H1 (cell line): ENCODE data around the gene FMN2. TPM values are rescaled to one million over a fixed set of nuclear protein-coding genes. Genes with fewer than 3 reads are reported as not detected.

Experiments
- CTCF ChIA-PET: fragments of 300-600 bp; sonication (Branson Sonifier 250); formaldehyde crosslinking; loops from one replicate; lab custom pipeline; 2021; ENCODE audit not compliant: partially characterized antibody; lab: Charles Lee
- POLR2A ChIA-PET: fragments of 300-600 bp; sonication (Branson Sonifier 250); formaldehyde crosslinking; loops from one replicate; lab custom pipeline; 2021; ENCODE audit warnings: inconsistent platforms; ENCODE audit not compliant: partially characterized antibody; lab: Charles Lee
- DNase-seq, 2 experiments: peaks; one replicate each; pipeline versions ENCODE4 v3.0.0 to v3.0.0-alpha.2; 2010 to 2022; ENCODE audit warnings: low spot score in 2 of 2, low read depth in 1 of 2, mixed read lengths in 1 of 2
- FAIRE-seq: peaks from 2 replicates; lab custom pipeline; 2011; peaks lifted over from hg19 to GRCh38; lab: Jason Lieb, UNC
- H2AFZ ChIP-seq: 2 replicates; pipeline ENCODE4 v1.8.1; 2012; ENCODE audit warnings: low read length, inconsistent platforms
- H2AK5ac ChIP-seq: 2 replicates; pipeline ENCODE4 v1.6.1; 2013; ENCODE audit warnings: low read depth, low read length
- H2BK120ac ChIP-seq: replicated peaks from 2 replicates; pipeline ENCODE3; 2013; ENCODE audit warnings: low read depth, low read length, inconsistent platforms
- H2BK12ac ChIP-seq: 2 replicates; pipeline ENCODE4 v1.6.1; 2013; ENCODE audit warnings: low read depth, low read length
- H2BK15ac ChIP-seq: 2 replicates; pipeline ENCODE4 v1.6.1; 2013; ENCODE audit warnings: low read length
- H2BK20ac ChIP-seq: 2 replicates; pipeline ENCODE4 v1.6.1; 2013; ENCODE audit warnings: low read length
- H2BK5ac ChIP-seq: 2 replicates; pipeline ENCODE4 v1.6.1; 2013; ENCODE audit warnings: low read depth, low read length
- H3K14ac ChIP-seq: 2 replicates; pipeline ENCODE4 v1.6.1; 2013; ENCODE audit warnings: inconsistent platforms; ENCODE audit not compliant: insufficient read length
- H3K18ac ChIP-seq: 2 replicates; pipeline ENCODE4 v1.6.1; 2013; ENCODE audit warnings: low read length; ENCODE audit errors: extremely low read depth
- H3K23ac ChIP-seq: 2 replicates; pipeline ENCODE4 v1.6.1; 2013; ENCODE audit warnings: inconsistent platforms; ENCODE audit not compliant: insufficient read length
- H3K23me2 ChIP-seq: 2 replicates; pipeline ENCODE4 v1.6.1; 2013; ENCODE audit warnings: low read depth, low read length
- H3K27ac ChIP-seq: 2 replicates; pipeline ENCODE4 v1.6.1; 2011; ENCODE audit warnings: low read depth, low read length, inconsistent platforms
- H3K27me3 ChIP-seq, 4 experiments: replicated peaks in 1 of 4; 1 replicate in 1 of 4; 2 replicates in 3 of 4; pipeline versions ENCODE4 v1.6.1 to v1.8.1; 2011 to 2013; ENCODE audit warnings: low read length in 3 of 4, mild to moderate bottlenecking in 3 of 4, inconsistent platforms in 2 of 4, mixed read lengths in 2 of 4, moderate library complexity in 1 of 4; ENCODE audit not compliant: control insufficient read depth in 3 of 4, insufficient read depth in 3 of 4; ENCODE audit errors: extremely low read depth in 1 of 4
- H3K36me3 ChIP-seq, 4 experiments: 2 replicates each; pipeline versions ENCODE4 v1.6.1 to v1.8.1; 2011 to 2013; ENCODE audit warnings: mild to moderate bottlenecking in 4 of 4, low read length in 3 of 4, moderate library complexity in 2 of 4, control low read depth in 1 of 4, inconsistent platforms in 1 of 4; ENCODE audit not compliant: insufficient read depth in 4 of 4, control insufficient read depth in 2 of 4
- H3K4ac ChIP-seq: replicated peaks from 2 replicates; pipeline ENCODE3; 2013; ENCODE audit warnings: low read length, low read depth, mixed read lengths, inconsistent platforms; ENCODE audit not compliant: insufficient read length
- H3K4me1 ChIP-seq, 4 experiments: replicated peaks in 1 of 4; 1 replicate in 1 of 4; 2 replicates in 3 of 4; pipeline versions ENCODE4 v1.6.1 to v1.8.1; 2011 to 2013; ENCODE audit warnings: low read length in 3 of 4, inconsistent platforms in 2 of 4, mixed read lengths in 1 of 4; ENCODE audit not compliant: insufficient read depth in 4 of 4, control insufficient read depth in 3 of 4
- H3K4me2 ChIP-seq, 2 experiments: 2 replicates each; pipeline versions ENCODE4 v1.6.1 to v1.8.1; 2011 to 2013; ENCODE audit warnings: low read depth in 2 of 2, low read length in 2 of 2, control low read depth in 1 of 2, inconsistent platforms in 1 of 2, mild to moderate bottlenecking in 1 of 2; ENCODE audit not compliant: insufficient read depth in 1 of 2
- H3K4me3 ChIP-seq, 4 experiments: fragments of 200-600, 300-600 bp in 1 of 4; sonication (generic), shearing (Covaris generic), sonication (Bioruptor Twin) in 1 of 4; 2 replicates each; pipeline versions ENCODE4 v1.5.1 to v1.8.1; 2011 to 2016; ENCODE audit warnings: low read length in 4 of 4, low read depth in 3 of 4, control low read depth in 2 of 4, inconsistent platforms in 2 of 4, mild to moderate bottlenecking in 2 of 4, mixed read lengths in 1 of 4, moderate library complexity in 1 of 4; ENCODE audit not compliant: insufficient read depth in 2 of 4; ENCODE audit errors: extremely low read depth in 1 of 4
- H3K56ac ChIP-seq: replicated peaks from 2 replicates; pipeline ENCODE3; 2013; ENCODE audit warnings: low read depth, mild to moderate bottlenecking, mixed read lengths, low read length, inconsistent platforms; ENCODE audit not compliant: insufficient read length
- H3K79me1 ChIP-seq: 2 replicates; pipeline ENCODE4 v1.6.1; 2013; ENCODE audit warnings: low read depth, low read length, control low read depth
- H3K79me2 ChIP-seq, 2 experiments: 2 replicates each; pipeline versions ENCODE4 v1.6.1 to v1.8.1; 2012 to 2013; ENCODE audit warnings: low read length in 2 of 2, mild to moderate bottlenecking in 2 of 2, inconsistent platforms in 1 of 2; ENCODE audit not compliant: insufficient read depth in 2 of 2, control insufficient read depth in 1 of 2
- H3K9ac ChIP-seq, 4 experiments: replicated peaks in 1 of 4; 1 replicate in 1 of 4; 2 replicates in 3 of 4; pipeline versions ENCODE4 v1.6.1 to v1.8.1; 2011 to 2013; ENCODE audit warnings: low read depth in 3 of 4, low read length in 3 of 4, control low read depth in 2 of 4, mild to moderate bottlenecking in 2 of 4, moderate library complexity in 2 of 4, inconsistent platforms in 1 of 4; ENCODE audit errors: extremely low read depth in 1 of 4
- H3K9me3 ChIP-seq, 2 experiments: 2 replicates each; pipeline versions ENCODE4 v1.6.1 to v1.8.1; 2012 to 2013; ENCODE audit warnings: mild to moderate bottlenecking in 2 of 2, moderate library complexity in 2 of 2, control low read depth in 1 of 2, inconsistent platforms in 1 of 2, low read depth in 1 of 2, low read length in 1 of 2, mixed read lengths in 1 of 2; ENCODE audit not compliant: insufficient read depth in 2 of 2
- H4K20me1 ChIP-seq, 2 experiments: replicated peaks in 1 of 2; 2 replicates each; pipeline versions ENCODE3 to v1.8.1; 2011 to 2013; ENCODE audit warnings: inconsistent platforms in 2 of 2, low read length in 2 of 2, mild to moderate bottlenecking in 1 of 2; ENCODE audit not compliant: insufficient read depth in 2 of 2, control insufficient read depth in 1 of 2
- H4K5ac ChIP-seq: 2 replicates; pipeline ENCODE4 v1.6.1; 2013; ENCODE audit warnings: low read length, low read depth, mixed read lengths, inconsistent platforms; ENCODE audit not compliant: insufficient read length
- H4K8ac ChIP-seq: 2 replicates; pipeline ENCODE4 v1.8.0; 2013; ENCODE audit warnings: mild to moderate bottlenecking, moderate library complexity, low read length, inconsistent platforms; ENCODE audit not compliant: insufficient read depth; ENCODE audit errors: extremely low read depth
- H4K91ac ChIP-seq: replicated peaks from 2 replicates; pipeline ENCODE3; 2013; ENCODE audit warnings: low read length, mixed read lengths, inconsistent platforms; ENCODE audit not compliant: insufficient read length
- ASH2L ChIP-seq: fragments of 200-600, 300-600 bp; sonication (generic); IDR thresholded peaks from one replicate; pipeline ENCODE4 v1.7.1; 2017; ENCODE audit warnings: low read length
- BCL11A ChIP-seq, 2 experiments: IDR thresholded peaks; one replicate each; pipeline ENCODE4 v1.6.1; 2011; ENCODE audit warnings: low read depth in 2 of 2, low read length in 2 of 2, mild to moderate bottlenecking in 2 of 2
- BRCA1 ChIP-seq: IDR thresholded peaks from 2 replicates; pipeline ENCODE4 v1.6.1; 2012; ENCODE audit warnings: low read depth, low read length, improper control_type of control experiment
- CEBPB ChIP-seq: IDR thresholded peaks from 2 replicates; pipeline ENCODE4 v1.6.1; 2012; ENCODE audit warnings: low read depth, low read length
- JUN ChIP-seq: IDR thresholded peaks from 2 replicates; pipeline ENCODE4 v1.6.1; 2011; ENCODE audit warnings: low read depth, mild to moderate bottlenecking, improper control_type of control experiment, low read length
- JUND ChIP-seq: IDR thresholded peaks from 2 replicates; pipeline ENCODE4 v1.6.1; 2011; ENCODE audit warnings: mild to moderate bottlenecking, improper control_type of control experiment, low read length
- KDM4A ChIP-seq: IDR thresholded peaks from one replicate; pipeline ENCODE4 v1.7.1; 2012; ENCODE audit warnings: low read depth, mild to moderate bottlenecking, moderate library complexity, low read length, inconsistent platforms; ENCODE audit not compliant: severe bottlenecking
- RFX5 ChIP-seq: IDR thresholded peaks from 2 replicates; pipeline ENCODE4 v1.6.1; 2011; ENCODE audit warnings: low read depth, low read length, improper control_type of control experiment, borderline replicate concordance
- SAP30 ChIP-seq: fragments of 300-600 bp; sonication (generic); IDR thresholded peaks from 2 replicates; pipeline ENCODE4 v1.7.1; 2012; ENCODE audit warnings: low read length, moderate library complexity, mild to moderate bottlenecking, inconsistent platforms; ENCODE audit not compliant: insufficient read depth, insufficient replicate concordance
- SIRT6 ChIP-seq: IDR thresholded peaks from one replicate; pipeline ENCODE4 v1.7.1; 2012; ENCODE audit warnings: low read length, inconsistent platforms
- SP2 ChIP-seq: IDR thresholded peaks from 2 replicates; pipeline ENCODE4 v1.6.1; 2012; ENCODE audit warnings: mild to moderate bottlenecking, low read length, inconsistent platforms
- SUZ12 ChIP-seq: fragments of 200-600 bp; sonication (generic); IDR thresholded peaks from 2 replicates; pipeline ENCODE4 v1.6.1; 2012; ENCODE audit warnings: mild to moderate bottlenecking, inconsistent platforms, low read length, moderate library complexity, mixed read lengths
- TAF7 ChIP-seq: optimal IDR thresholded peaks from 2 replicates; pipeline ENCODE3; 2011; ENCODE audit warnings: low read depth, mild to moderate bottlenecking, inconsistent platforms, low read length, moderate library complexity, borderline replicate concordance
- TBP ChIP-seq: IDR thresholded peaks from 2 replicates; pipeline ENCODE4 v1.6.1; 2011; ENCODE audit warnings: low read depth, low read length, improper control_type of control experiment
- TEAD4 ChIP-seq: IDR thresholded peaks from 2 replicates; pipeline ENCODE4 v1.6.1; 2012; ENCODE audit warnings: low read depth, low read length, inconsistent platforms, mixed read lengths
- WGBS, 2 experiments: shearing (Covaris generic) in 1 of 2; methylation state at CpG; one replicate each; pipeline versions ENCODE4 v1.1.6 to v1.1.7; 2013 to 2015; ENCODE audit warnings: low lambda C conversion rate in 2 of 2, mixed read lengths in 2 of 2, inconsistent platforms in 1 of 2, low coverage in 1 of 2, missing lambda C conversion rate in 1 of 2; ENCODE audit not compliant: insufficient replicate concordance in 2 of 2, insufficient coverage in 1 of 2, insufficient read length in 1 of 2; ENCODE audit errors: extremely low coverage in 1 of 2, missing lambda C conversion rate in 1 of 2; 5-methylcytosine and 5-hydroxymethylcytosine counted together
- polyA plus RNA-seq, 7 experiments: library from polyadenylated mRNA; depleted of rRNA in 3 of 7; stranded (reverse) in 5 of 7; unstranded in 2 of 7; fragments of >200 nt in 5 of 7; fragments of 200-250 nt in 2 of 7; gene quantifications; 1 replicate in 5 of 7; 2 replicates in 1 of 7; 4 replicates in 1 of 7; pipeline versions ENCODE4 v1.2.1 to v1.2.3, GENCODE V29; 2011 to 2013; ENCODE audit warnings: missing spikeins in 2 of 7, mixed read lengths in 2 of 7
- total RNA-seq: library from RNA; stranded (reverse); fragmentation: NEBNext Ultra II Directional; extraction: Animal tissue kit (Norgen Biotek cat#: 25700); gene quantifications from 2 replicates; pipeline ENCODE4 v1.2.1, GENCODE V29; 2021

FMN2 gene
- total and polyA plus RNA-seq, 2 of the 8 experiments (the other 6 are each of a cell fraction or from before 2014, with no cell fraction given) = 0.83 to 2.0 TPM

DNA sequence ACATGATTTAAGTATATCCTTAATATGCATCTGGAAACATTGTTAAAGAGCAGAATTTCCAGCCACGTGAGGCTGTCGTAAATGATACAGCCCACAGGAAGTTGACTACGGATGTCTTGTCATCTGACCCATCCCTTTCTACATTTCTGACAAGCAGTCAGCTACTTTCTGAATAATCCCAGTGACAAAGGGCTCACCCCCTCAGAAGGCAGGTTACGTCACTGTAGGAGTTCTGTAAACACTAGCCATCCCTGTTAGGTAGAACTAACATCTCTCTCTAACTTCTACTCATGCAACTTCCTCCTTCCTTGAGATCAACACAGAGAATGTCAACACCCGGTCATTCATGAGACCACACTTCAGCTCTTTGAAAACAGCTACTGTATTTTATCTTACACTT, 261.1 kb downstream of the FMN2 start:
- FAIRE-seq = peak; percentile 68
- TF ChIP-seq JUND = no peak
- TF ChIP-seq SAP30 = no peak
- no peak for TF ChIP-seq BCL11A (IDR thresholded peaks at IDR 0.05; ENCODE audit: low read depth in 2 of 2, low read length in 2 of 2)
- no peak for TF ChIP-seq SP2
- no peak for TF ChIP-seq KDM4A
- no peak for TF ChIP-seq TAF7
- no peak for TF ChIP-seq SUZ12
- no peak for TF ChIP-seq BRCA1
- TF ChIP-seq TEAD4 = no peak
- no peak for TF ChIP-seq ASH2L
- no peak for TF ChIP-seq TBP
- no peak for TF ChIP-seq RFX5
- no peak for TF ChIP-seq CEBPB
- TF ChIP-seq SIRT6 = no peak
- TF ChIP-seq JUN = no peak

More for the DNA sequence above, 261.1 kb downstream of the FMN2 start:
- Histone ChIP-seq H2AFZ (no peak overlapping the region), H2BK120ac (no peak overlapping the region), H3K4me2 (no peak overlapping the region), H3K36me3 (no peaks in the 10 kb centered on the region), H3K4me3 (no peak overlapping the region), H2BK20ac (no peak overlapping the region), H2AK5ac (no peak overlapping the region), H3K23me2 (no peaks in the 10 kb centered on the region), H4K5ac (no peak overlapping the region), H4K20me1 (no peaks in the 10 kb centered on the region), H3K23ac (no peak overlapping the region), H3K4ac (no peak overlapping the region), H2BK12ac (no peak overlapping the region), H3K14ac (no peak overlapping the region), H3K9me3 (no peaks in the 10 kb centered on the region), H4K8ac (no peak overlapping the region), H2BK5ac (no peak overlapping the region), H3K9ac (no peak overlapping the region), H4K91ac (no peak overlapping the region), H3K4me1 (no peaks in the 10 kb centered on the region), H3K18ac (no peak overlapping the region), H2BK15ac (no peak overlapping the region), H3K56ac (no peak overlapping the region), H3K27me3 (no peaks in the 10 kb centered on the region), H3K27ac (no peak overlapping the region), H3K79me2 (no peaks in the 10 kb centered on the region), H3K79me1 (no peaks in the 10 kb centered on the region)
- DNase-seq = no peak
- CTCF ChIA-PET = no interaction called here
- WGBS, 2 experiments = 87% methylated on average over 5 of the region's 5 CpGs; no CpG with 5 or more reads in 1 of the 2 experiments
- POLR2A ChIA-PET = no interaction called here
